ENCODE data around the gene DAGLB. TPM values are rescaled to one million over a fixed set of nuclear protein-coding genes. Genes with fewer than 3 reads are reported as not detected.

The DAGLB gene
- total RNA-seq, 1 donor from 2014 or later, result 27.0 TPM

- DNase-seq (ENCODE audit: extremely low spot score, unreplicated experiment), result no peak
- no peak for TF ChIP-seq CTCF (conservative IDR thresholded peaks at IDR 0.05)
- Mint-ChIP-seq H3K9me3 (no peaks in the 10 kb centered on the region), H3K27me3 (no peaks in the 10 kb centered on the region), H3K36me3 (peaks cover 12% of the 10 kb centered on the region), H3K27ac (no peak overlapping the region), H3K4me1 (ENCODE audit: unreplicated experiment) (no peaks in the 10 kb centered on the region), H3K4me3 (no peak overlapping the region)
Measured at GRCh38 chr7:6423942-6424701, 23.6 kb downstream of the DAGLB start.

- no peaks in the 10 kb centered on the region for H3K9me3 Mint-ChIP-seq
- H3K4me1 Mint-ChIP-seq (ENCODE audit: unreplicated experiment), result no peaks in the 10 kb centered on the region
- H3K4me3 Mint-ChIP-seq, result no peak overlapping the region
- peaks cover 10% of the 10 kb centered on the region for H3K36me3 Mint-ChIP-seq
- no peak for DNase-seq (ENCODE audit: extremely low spot score, unreplicated experiment)
- H3K27ac Mint-ChIP-seq, result no peak overlapping the region
- TF ChIP-seq CTCF (conservative IDR thresholded peaks at IDR 0.05), result no peak
- no peaks in the 10 kb centered on the region for H3K27me3 Mint-ChIP-seq
Measured at GRCh38 chr7:6422926-6423632, 24.7 kb downstream of the DAGLB start.

- peaks cover 10% of the 10 kb centered on the region for H3K36me3 Mint-ChIP-seq
- H3K9me3 Mint-ChIP-seq, result no peaks in the 10 kb centered on the region
- no peak overlapping the region for H3K27ac Mint-ChIP-seq
- H3K4me3 Mint-ChIP-seq, result no peak overlapping the region
- DNase-seq (ENCODE audit: extremely low spot score, unreplicated experiment), result no peak
- no peak for TF ChIP-seq CTCF (conservative IDR thresholded peaks at IDR 0.05)
- H3K4me1 Mint-ChIP-seq (ENCODE audit: unreplicated experiment), result no peaks in the 10 kb centered on the region
- H3K27me3 Mint-ChIP-seq, result no peaks in the 10 kb centered on the region
Measured at GRCh38 chr7:6422095-6422494, 25.7 kb downstream of the DAGLB start.

GRCh38 chr7:6420680-6421079, 27.1 kb downstream of the DAGLB start:
- no peaks in the 10 kb centered on the region for H3K9me3 Mint-ChIP-seq
- no peak overlapping the region for H3K4me3 Mint-ChIP-seq
- no peak overlapping the region for H3K27ac Mint-ChIP-seq
- peaks cover 12% of the 10 kb centered on the region for H3K36me3 Mint-ChIP-seq
- TF ChIP-seq CTCF (conservative IDR thresholded peaks at IDR 0.05), result no peak
- H3K4me1 Mint-ChIP-seq (ENCODE audit: unreplicated experiment), result no peaks in the 10 kb centered on the region
- no peaks in the 10 kb centered on the region for H3K27me3 Mint-ChIP-seq
- no peak for DNase-seq (ENCODE audit: extremely low spot score, unreplicated experiment)

- Mint-ChIP-seq H3K4me1 (ENCODE audit: unreplicated experiment) (no peaks in the 10 kb centered on the region), H3K36me3 (peaks cover 19% of the 10 kb centered on the region), H3K27ac (no peak overlapping the region), H3K9me3 (no peaks in the 10 kb centered on the region), H3K27me3 (no peaks in the 10 kb centered on the region), H3K4me3 (no peak overlapping the region)
- DNase-seq (ENCODE audit: extremely low spot score, unreplicated experiment), result no peak
- TF ChIP-seq CTCF (conservative IDR thresholded peaks at IDR 0.05), result no peak
Measured at GRCh38 chr7:6419310-6419773, 28.4 kb downstream of the DAGLB start.

Data from type B pancreatic cell (in vitro differentiated cells).